Tibial nerve (tissue), 3 donors: ENCODE results near the gene FGD4.

Experiments
- POLR2A ChIP-seq, 2 donors: fragments of 450-650 bp; IDR thresholded peaks; one replicate each; pipeline ENCODE4 v1.6.1; 2017; ENCODE audit warnings: antibody characterized with exemption in 2 of 2, mild to moderate bottlenecking in 2 of 2, moderate library complexity in 2 of 2
- TF ChIP-seq, protein P1 (sequence below), 5 experiments: fragments of 200-600 bp in 3 of 5; fragments of 450-650 bp in 2 of 5; sonication (generic) in 3 of 5; IDR thresholded peaks; one replicate each; pipeline ENCODE4 v1.5.1; 2016 to 2019; ENCODE audit warnings: antibody characterized with exemption in 5 of 5, mild to moderate bottlenecking in 3 of 5, moderate library complexity in 2 of 5

DNA sequence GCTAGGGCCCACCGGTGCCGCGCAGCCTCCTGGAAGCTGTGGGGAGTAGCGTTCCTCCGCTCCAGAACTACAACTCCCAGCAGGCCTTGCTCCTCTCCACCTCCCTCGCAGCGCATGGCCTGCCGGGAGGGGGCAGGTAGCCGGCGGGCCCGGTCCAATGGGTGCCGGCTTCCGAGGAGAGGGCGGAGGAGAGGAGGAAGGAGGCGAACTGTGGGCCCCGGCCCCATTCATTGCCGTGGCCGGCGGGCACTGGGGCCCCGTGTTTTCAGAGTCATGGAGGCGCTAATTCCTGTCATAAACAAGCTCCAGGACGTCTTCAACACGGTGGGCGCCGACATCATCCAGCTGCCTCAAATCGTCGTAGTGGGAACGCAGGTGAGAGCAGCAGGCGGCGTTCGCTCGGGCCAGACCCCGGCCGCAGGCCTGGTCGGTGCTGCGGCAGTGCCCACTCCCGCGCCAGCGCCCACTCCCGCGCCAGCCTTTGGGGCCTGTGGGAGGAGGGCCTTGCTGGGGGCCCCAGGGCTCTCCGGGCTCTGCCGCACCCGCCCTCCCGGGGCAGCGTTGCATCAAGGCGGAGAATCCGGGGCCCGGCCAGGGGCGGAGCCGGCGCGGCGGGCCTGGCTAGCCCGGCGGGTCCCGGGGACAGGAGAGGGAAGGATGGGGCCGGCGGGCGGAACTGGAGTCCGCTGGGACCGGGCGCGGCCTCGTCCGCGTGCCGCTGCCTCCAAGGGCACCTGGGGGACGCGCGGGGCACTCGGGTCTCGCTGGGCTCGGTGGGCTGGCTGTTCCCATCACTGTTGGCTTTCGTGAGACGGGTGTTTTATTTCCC is 279.9 kb downstream of the FGD4 start, which contains the start of gene DNM1L:
- TF ChIP-seq, protein P1, sequence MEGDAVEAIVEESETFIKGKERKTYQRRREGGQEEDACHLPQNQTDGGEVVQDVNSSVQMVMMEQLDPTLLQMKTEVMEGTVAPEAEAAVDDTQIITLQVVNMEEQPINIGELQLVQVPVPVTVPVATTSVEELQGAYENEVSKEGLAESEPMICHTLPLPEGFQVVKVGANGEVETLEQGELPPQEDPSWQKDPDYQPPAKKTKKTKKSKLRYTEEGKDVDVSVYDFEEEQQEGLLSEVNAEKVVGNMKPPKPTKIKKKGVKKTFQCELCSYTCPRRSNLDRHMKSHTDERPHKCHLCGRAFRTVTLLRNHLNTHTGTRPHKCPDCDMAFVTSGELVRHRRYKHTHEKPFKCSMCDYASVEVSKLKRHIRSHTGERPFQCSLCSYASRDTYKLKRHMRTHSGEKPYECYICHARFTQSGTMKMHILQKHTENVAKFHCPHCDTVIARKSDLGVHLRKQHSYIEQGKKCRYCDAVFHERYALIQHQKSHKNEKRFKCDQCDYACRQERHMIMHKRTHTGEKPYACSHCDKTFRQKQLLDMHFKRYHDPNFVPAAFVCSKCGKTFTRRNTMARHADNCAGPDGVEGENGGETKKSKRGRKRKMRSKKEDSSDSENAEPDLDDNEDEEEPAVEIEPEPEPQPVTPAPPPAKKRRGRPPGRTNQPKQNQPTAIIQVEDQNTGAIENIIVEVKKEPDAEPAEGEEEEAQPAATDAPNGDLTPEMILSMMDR (IDR thresholded peaks at IDR 0.05): peak in 2 of 5 experiments; percentile 35 to 49
- peak; percentile 77 to 87 for TF ChIP-seq POLR2A (IDR thresholded peaks at IDR 0.05)
